Measurements from ENCODE around the gene SCYGR1. TPM values are rescaled to one million over a fixed set of nuclear protein-coding genes. Genes with fewer than 3 reads are reported as not detected.
"Not testable (repeated sequence)": the region's sequence is repeated elsewhere in the genome, so short reads cannot be mapped to it uniquely, and the experiment has no call there.

The SCYGR1 gene
- not detected for total RNA-seq

- peaks cover 10% of the 10 kb centered on the region for H3K4me1 Mint-ChIP-seq (ENCODE audit: low read depth)
- H3K27me3 Mint-ChIP-seq; intact Hi-C loops (cut with micrococcal nuclease); POLR2A ChIA-PET; H3K27ac Mint-ChIP-seq; H3K4me3 Mint-ChIP-seq; H3K36me3 Mint-ChIP-seq; DNase-seq; H3K9me3 Mint-ChIP-seq: not testable (repeated sequence)
- CTCF ChIA-PET = interaction anchor here (1.1 kb wide), 1 partner anchor 12 kb away, joined by 3 read pairs; no protein-coding TSS in a partner anchor
Measured at GRCh38 chr2:227387583-227387982, at the start of gene SCYGR1. SCYGR1 (minus strand) TSS chr2:227387949; CDS start chr2:227387949, 0 bp downstream.

DNA sequence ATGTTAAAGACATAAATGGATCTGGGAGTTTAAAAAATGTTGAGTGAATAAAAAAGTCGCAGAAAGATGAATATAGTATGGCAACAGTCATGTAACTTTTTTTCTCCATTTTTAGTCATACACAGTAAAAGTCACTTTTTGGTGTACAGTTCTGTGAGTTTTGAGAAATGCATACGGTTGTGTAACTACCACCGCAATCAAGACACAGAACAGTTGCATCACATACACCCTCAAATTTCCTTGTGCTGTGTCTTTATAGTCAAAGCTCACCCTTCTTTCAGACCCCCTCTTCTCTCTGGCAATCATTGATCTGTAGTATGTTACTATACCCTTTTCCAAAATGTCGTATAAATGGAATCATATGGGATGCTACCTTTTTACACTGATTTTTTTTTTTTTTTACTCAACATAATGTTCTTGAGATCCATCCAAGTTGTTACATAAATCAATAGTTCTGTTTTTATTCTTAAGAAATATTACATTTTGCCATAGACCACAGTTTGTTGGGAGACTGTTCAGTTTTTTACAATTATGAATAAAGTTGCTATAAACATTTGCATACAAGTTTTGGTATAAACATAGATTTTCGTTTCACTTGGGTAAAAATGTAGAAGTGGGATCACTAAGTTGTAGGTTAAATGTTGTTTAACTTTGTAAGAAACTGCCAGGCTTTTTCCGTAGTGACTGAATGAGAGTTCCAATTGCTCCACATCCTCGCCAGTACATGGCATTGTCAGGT is 48.9 kb upstream of the SCYGR1 start:
- H3K4me1 Mint-ChIP-seq (ENCODE audit: low read depth) = no peaks in the 10 kb centered on the region
- H3K4me3 Mint-ChIP-seq = no peak overlapping the region
- H3K36me3 Mint-ChIP-seq = peaks cover 13% of the 10 kb centered on the region
- POLR2A ChIA-PET = no interaction called here
- intact Hi-C loops (cut with micrococcal nuclease) = no loop called here
- no peak overlapping the region for H3K27ac Mint-ChIP-seq
- peaks cover 17% of the 10 kb centered on the region for H3K9me3 Mint-ChIP-seq
- CTCF ChIA-PET = no interaction called here
- no peaks in the 10 kb centered on the region for H3K27me3 Mint-ChIP-seq
- DNase-seq = no peak

DNA sequence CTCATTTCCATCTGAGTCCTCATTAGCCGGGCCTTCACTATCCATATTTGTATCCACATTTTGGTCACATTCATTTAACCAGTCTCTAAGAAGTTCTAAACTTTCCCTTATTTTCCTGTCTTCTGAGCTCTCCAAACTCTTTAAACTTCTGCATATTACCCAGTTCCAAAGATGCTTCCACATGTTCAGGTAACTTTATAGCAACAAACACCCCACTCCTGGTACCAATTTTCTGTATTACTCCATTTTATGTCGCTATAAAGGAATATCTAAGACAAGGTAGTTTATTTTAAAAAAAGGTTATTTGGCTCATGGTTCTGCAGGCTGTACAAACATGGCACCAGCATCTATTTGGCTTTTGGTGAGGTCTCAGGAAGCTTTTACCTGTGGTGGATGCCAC is 45.4 kb upstream of the SCYGR1 start:
- no peak for DNase-seq
- ChIA-PET POLR2A (no interaction called here), CTCF (no interaction called here)
- Mint-ChIP-seq H3K4me1 (ENCODE audit: low read depth) (peaks cover 7% of the 10 kb centered on the region), H3K4me3 (no peak overlapping the region), H3K27me3 (no peaks in the 10 kb centered on the region), H3K36me3 (peaks cover 17% of the 10 kb centered on the region), H3K27ac (no peak overlapping the region), H3K9me3 (peaks cover 17% of the 10 kb centered on the region)
- intact Hi-C loops (cut with micrococcal nuclease) = no loop called here

DNA sequence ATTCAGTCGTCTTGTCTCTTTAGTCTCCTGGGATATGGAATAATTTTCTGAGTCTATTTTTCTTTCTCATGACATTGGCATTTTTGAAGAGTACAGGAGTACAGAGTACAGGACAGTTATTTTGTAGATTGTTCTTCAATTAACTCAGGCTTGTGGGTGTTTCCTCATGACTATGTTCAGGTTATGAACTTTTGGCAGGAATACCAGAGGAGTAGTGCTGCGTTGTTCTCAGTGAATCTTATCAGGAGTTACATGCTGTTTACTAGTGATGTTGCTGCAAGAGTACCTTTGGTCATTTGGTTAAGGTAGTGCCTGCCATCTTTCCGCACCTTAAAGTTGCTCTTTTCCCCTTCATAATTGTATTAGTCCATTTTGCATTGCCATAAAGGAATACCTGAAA is 42.9 kb upstream of the SCYGR1 start:
- Mint-ChIP-seq H3K36me3 (peaks cover 17% of the 10 kb centered on the region), H3K4me3 (no peak overlapping the region), H3K9me3 (peaks cover 17% of the 10 kb centered on the region), H3K4me1 (ENCODE audit: low read depth) (peaks cover 7% of the 10 kb centered on the region), H3K27ac (no peak overlapping the region), H3K27me3 (no peaks in the 10 kb centered on the region)
- DNase-seq = no peak
- intact Hi-C loops (cut with micrococcal nuclease) = no loop called here
- CTCF ChIA-PET = no interaction called here
- POLR2A ChIA-PET = no interaction called here

DNA sequence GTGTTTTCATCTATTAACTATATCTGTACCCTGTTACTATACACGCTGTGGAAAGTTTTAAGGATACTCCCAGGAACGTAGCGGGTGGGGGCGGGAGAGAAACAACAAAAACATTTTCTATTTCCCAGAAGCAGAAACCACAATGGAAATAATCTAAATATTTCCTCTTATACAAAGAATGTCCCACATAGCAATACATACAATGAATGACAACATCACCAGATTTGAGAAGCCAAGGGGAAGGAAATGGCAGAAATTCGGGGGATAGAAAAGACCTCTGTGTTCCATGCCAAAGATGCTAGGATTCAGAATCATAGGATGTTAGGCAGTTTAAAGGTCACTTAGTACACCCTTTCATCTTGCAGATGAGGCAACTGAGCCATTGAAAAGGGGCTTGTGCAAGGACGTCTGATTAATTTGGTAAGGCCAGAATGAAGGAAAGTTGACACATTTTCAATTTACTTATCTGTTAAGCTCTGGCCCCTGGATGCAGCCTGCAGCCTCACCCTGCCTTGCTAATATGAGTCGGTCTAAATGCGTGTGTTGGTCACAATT is 41.1 kb upstream of the SCYGR1 start:
- Mint-ChIP-seq H3K4me3 (no peak overlapping the region), H3K27ac (no peak overlapping the region), H3K4me1 (ENCODE audit: low read depth) (peaks cover 7% of the 10 kb centered on the region), H3K36me3 (peaks cover 17% of the 10 kb centered on the region), H3K27me3 (no peaks in the 10 kb centered on the region), H3K9me3 (peaks cover 17% of the 10 kb centered on the region)
- POLR2A ChIA-PET = no interaction called here
- CTCF ChIA-PET = no interaction called here
- intact Hi-C loops (cut with micrococcal nuclease) = no loop called here
- no peak for DNase-seq

DNA sequence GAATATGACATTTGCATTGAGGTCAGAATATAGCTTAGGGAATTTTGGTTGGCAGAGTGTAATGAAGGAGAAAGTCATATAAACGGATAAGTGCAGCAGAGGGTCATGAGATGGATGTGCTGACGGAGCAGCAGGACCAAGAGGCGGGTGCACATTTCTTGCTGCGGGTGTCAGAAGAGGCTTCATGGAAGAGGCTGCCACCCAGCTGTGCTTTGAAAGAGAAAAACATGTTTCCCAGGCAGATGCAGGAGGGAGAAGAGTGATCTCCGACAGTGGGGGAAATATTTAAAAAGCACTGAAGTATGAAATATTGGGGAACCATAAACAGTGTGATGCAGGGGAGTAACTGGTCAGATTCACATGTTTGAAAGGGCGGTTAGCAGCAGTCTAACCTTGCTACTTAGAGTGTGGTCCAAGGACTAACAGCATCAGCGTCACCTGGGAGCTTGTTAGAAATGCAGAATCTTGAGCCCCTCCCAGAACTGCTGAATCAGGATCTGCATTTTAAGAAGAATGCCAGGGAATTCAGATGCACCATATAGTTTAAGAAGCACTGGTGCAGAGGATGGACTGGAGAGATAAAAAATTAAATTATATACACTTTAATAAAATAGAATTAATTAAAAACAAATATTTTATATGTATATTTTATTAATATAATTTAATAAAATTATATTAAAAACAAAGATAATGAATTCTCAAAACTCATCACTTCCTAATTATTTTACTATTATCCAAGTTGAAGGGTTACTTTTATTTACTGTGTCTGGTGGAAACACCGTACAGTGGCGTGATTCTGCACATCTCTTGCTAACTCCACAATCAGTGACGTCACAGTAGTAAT is 36.1 kb upstream of the SCYGR1 start:
- intact Hi-C loops (cut with micrococcal nuclease) = no loop called here
- no peaks in the 10 kb centered on the region for H3K36me3 Mint-ChIP-seq
- POLR2A ChIA-PET = no interaction called here
- H3K27ac Mint-ChIP-seq = no peak overlapping the region
- CTCF ChIA-PET = no interaction called here
- H3K9me3 Mint-ChIP-seq = no peaks in the 10 kb centered on the region
- no peak for DNase-seq
- no peak overlapping the region for H3K4me3 Mint-ChIP-seq
- H3K4me1 Mint-ChIP-seq (ENCODE audit: low read depth) = peaks cover 5% of the 10 kb centered on the region
- no peaks in the 10 kb centered on the region for H3K27me3 Mint-ChIP-seq

DNA sequence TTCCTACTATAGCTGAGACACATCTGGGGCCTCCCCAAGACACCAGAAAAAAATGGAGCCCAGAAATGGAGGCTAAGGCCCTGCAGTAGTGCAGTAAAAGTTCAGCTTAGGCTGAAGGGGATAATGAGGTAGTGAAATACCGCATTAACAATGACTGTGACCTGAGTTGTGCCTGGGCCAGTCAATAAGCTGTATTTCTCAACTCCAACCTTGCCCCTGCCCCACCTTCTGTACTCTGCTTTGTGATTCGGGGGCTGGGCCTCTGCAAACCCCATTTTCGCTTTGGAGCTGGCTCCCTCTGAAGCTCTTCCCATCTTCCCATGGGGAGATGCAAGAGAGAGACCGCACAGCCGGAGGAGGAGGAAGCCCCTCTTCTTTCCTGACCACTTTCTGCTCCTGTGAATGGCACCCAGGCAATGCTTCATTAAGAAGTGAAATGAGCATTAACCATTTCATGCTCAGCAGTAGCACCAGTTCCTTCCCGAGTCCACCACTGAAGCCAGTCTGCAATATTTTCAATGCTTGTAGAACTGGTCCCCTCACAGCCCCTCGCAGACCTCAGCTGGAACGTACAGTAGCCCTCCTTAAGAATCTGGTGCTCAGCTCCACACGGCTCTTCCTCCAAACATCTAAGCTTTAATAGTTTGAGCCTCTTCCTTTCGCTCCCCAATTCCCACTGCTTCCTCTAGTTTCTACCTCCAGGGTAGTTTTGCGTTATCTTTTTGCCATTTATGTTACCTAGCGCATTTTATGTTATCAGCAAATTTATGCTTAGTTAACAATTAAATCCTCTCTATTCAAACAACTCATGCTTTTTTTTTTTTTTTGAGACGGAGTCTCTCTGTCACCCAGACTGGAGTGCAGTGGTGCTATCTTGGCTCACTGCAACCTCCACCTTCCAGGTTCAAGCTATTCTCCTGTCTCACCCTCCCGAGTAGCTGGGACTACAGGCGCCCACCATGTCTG is 32.6 kb upstream of the SCYGR1 start:
- Mint-ChIP-seq H3K27ac (no peak overlapping the region), H3K9me3 (no peaks in the 10 kb centered on the region), H3K36me3 (no peaks in the 10 kb centered on the region), H3K4me3 (no peak overlapping the region), H3K27me3 (no peaks in the 10 kb centered on the region), H3K4me1 (ENCODE audit: low read depth) (peaks cover 11% of the 10 kb centered on the region)
- CTCF ChIA-PET = no interaction called here
- POLR2A ChIA-PET = no interaction called here
- no peak for DNase-seq
- intact Hi-C loops (cut with micrococcal nuclease) = no loop called here

DNA sequence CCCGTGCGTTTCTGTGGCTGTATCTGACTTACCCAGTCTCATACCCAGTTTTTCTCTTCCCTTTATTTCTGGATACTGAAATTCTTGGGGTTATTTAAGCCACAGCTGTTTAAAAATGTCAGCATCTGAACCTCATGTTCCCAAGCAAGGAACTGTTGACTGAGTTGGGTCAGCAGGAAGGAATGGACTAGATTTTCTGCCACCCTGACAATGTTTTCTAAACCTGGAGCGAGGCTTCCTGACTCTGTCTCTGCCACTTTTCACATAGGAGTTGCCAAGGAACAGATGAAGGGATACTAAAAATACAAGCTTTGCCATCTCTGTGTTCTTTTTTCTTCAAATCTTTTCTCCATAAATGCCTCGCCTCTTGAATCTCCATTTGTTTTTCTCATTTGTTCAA is 29.0 kb upstream of the SCYGR1 start:
- intact Hi-C loops (cut with micrococcal nuclease) = no loop called here
- no peaks in the 10 kb centered on the region for H3K27me3 Mint-ChIP-seq
- no peak overlapping the region for H3K27ac Mint-ChIP-seq
- H3K36me3 Mint-ChIP-seq = no peaks in the 10 kb centered on the region
- H3K4me1 Mint-ChIP-seq (ENCODE audit: low read depth) = peaks cover 37% of the 10 kb centered on the region
- no peak overlapping the region for H3K4me3 Mint-ChIP-seq
- DNase-seq = no peak
- CTCF ChIA-PET = no interaction called here
- H3K9me3 Mint-ChIP-seq = no peaks in the 10 kb centered on the region
- POLR2A ChIA-PET = no interaction called here

GRCh38 chr2:227415538-227416424 is 28.0 kb upstream of the SCYGR1 start:
- H3K27ac Mint-ChIP-seq = peak overlapping the region; percentile 71
- intact Hi-C loops (cut with micrococcal nuclease) = no loop called here
- POLR2A ChIA-PET = no interaction called here
- peaks cover 46% of the 10 kb centered on the region for H3K4me1 Mint-ChIP-seq (ENCODE audit: low read depth)
- CTCF ChIA-PET = interaction anchor here (0.6 kb wide), 1 partner anchor 44 kb away, joined by 3 read pairs; no protein-coding TSS in a partner anchor
- DNase-seq = peak; percentile 24
- H3K27me3 Mint-ChIP-seq = no peaks in the 10 kb centered on the region
- no peaks in the 10 kb centered on the region for H3K9me3 Mint-ChIP-seq
- H3K4me3 Mint-ChIP-seq = no peak overlapping the region
- no peaks in the 10 kb centered on the region for H3K36me3 Mint-ChIP-seq

GRCh38 chr2:227414846-227415245 is 27.1 kb upstream of the SCYGR1 start:
- ChIA-PET POLR2A (no interaction called here), CTCF (interaction anchor here (0.6 kb wide), 1 partner anchor 43 kb away, joined by 3 read pairs; no protein-coding TSS in a partner anchor)
- Mint-ChIP-seq H3K27me3 (no peaks in the 10 kb centered on the region), H3K27ac (no peak overlapping the region), H3K36me3 (no peaks in the 10 kb centered on the region), H3K4me1 (ENCODE audit: low read depth) (peaks cover 52% of the 10 kb centered on the region), H3K9me3 (no peaks in the 10 kb centered on the region), H3K4me3 (no peak overlapping the region)
- DNase-seq = no peak
- intact Hi-C loops (cut with micrococcal nuclease) = loop anchor here (5.0 kb wide), 3 partner anchors 88 to 578 kb away; partner anchors contain the start of genes MFF and RHBDD1

- Mint-ChIP-seq H3K36me3 (no peaks in the 10 kb centered on the region), H3K4me3 (no peak overlapping the region), H3K4me1 (ENCODE audit: low read depth) (peaks cover 52% of the 10 kb centered on the region), H3K9me3 (no peaks in the 10 kb centered on the region), H3K27ac (peak overlapping the region; percentile 15), H3K27me3 (no peaks in the 10 kb centered on the region)
- no peak for DNase-seq
- intact Hi-C loops (cut with micrococcal nuclease) = loop anchor here (5.0 kb wide), 3 partner anchors 86 to 576 kb away; partner anchors contain the start of genes MFF and RHBDD1
- ChIA-PET POLR2A (interaction anchor here (0.5 kb wide), 1 partner anchor 12 kb away, joined by 3 read pairs; no protein-coding TSS in a partner anchor), CTCF (interaction anchor here (0.6 kb wide), 1 partner anchor 50 kb away, joined by 3 read pairs; no protein-coding TSS in a partner anchor)
Measured at GRCh38 chr2:227413371-227413770, 25.6 kb upstream of the SCYGR1 start.

All from activated CD4-positive, alpha-beta memory T cell treated with anti-CD3 and anti-CD28 coated beads for 36 hours (primary cell).